Panc1 (cell line): ENCODE results near the gene PDE9A. TPM values are rescaled to one million over a fixed set of nuclear protein-coding genes. Genes with fewer than 3 reads are reported as not detected.

Source experiments
- ATAC-seq: fragments of 200-7000 bp; cut with Tn5 transposase; 2 replicates; pipeline ENCODE4 v1.9.1; 2020; ENCODE audit warnings: mild to moderate bottlenecking, moderate library complexity
- BruUV-seq: library from RNA; stranded (reverse); fragments of 400-500 nt; replicated peaks from 2 replicates; lab custom pipeline; 2021; lab: Mats Ljungman, UMichigan
- CTCF ChIA-PET: fragments of 300-600 bp; sonication (Branson Sonifier 250); formaldehyde crosslinking; loops from one replicate; lab custom pipeline; 2022; ENCODE audit warnings: antibody characterized with exemption; lab: Charles Lee
- POLR2A ChIA-PET: fragments of 300-600 bp; sonication (Branson Sonifier 250); formaldehyde crosslinking; loops from one replicate; lab custom pipeline; 2022; ENCODE audit warnings: antibody characterized with exemption; lab: Charles Lee
- DNase-seq: peaks from one replicate; pipeline ENCODE4 v3.0.0-alpha.2; 2010; ENCODE audit warnings: low read depth, low spot score
- H3K27ac ChIP-seq: 2 replicates; pipeline ENCODE4 v1.5.1; 2011; ENCODE audit warnings: mild to moderate bottlenecking, low read length, inconsistent platforms
- H3K27me3 ChIP-seq: fragments of 200-500 bp; sonication (Bioruptor generic); 2 replicates; pipeline ENCODE4 v1.6.0; 2014; ENCODE audit warnings: low read length, inconsistent platforms; ENCODE audit not compliant: control insufficient read depth, insufficient read depth
- H3K36me3 ChIP-seq: fragments of 200-500 bp; sonication (Bioruptor generic); 2 replicates; pipeline ENCODE4 v1.5.1; 2014; ENCODE audit warnings: inconsistent platforms, mild to moderate bottlenecking, low read length, moderate library complexity; ENCODE audit not compliant: control insufficient read depth, insufficient read depth
- H3K4me1 ChIP-seq: 2 replicates; pipeline ENCODE4 v1.5.1; 2011; ENCODE audit warnings: inconsistent platforms, mild to moderate bottlenecking, low read length, moderate library complexity; ENCODE audit not compliant: control insufficient read depth, insufficient read depth
- H3K4me3 ChIP-seq, 2 experiments: 2 replicates each; pipeline ENCODE4 v1.5.1; 2011 to 2012; ENCODE audit warnings: low read depth in 2 of 2, low read length in 2 of 2, mild to moderate bottlenecking in 2 of 2, inconsistent platforms in 1 of 2, moderate library complexity in 1 of 2
- H3K9me3 ChIP-seq: fragments of 200-500 bp; sonication (Bioruptor generic); 2 replicates; pipeline ENCODE4 v1.5.1; 2014; ENCODE audit warnings: low read depth, mild to moderate bottlenecking, inconsistent platforms, low read length, moderate library complexity; ENCODE audit not compliant: control insufficient read depth, insufficient read depth
- POLR2AphosphoS5 ChIP-seq: IDR thresholded peaks from 2 replicates; pipeline ENCODE4 v1.6.1; 2012; ENCODE audit warnings: mild to moderate bottlenecking, low read depth, low read length, moderate library complexity
- SIN3A ChIP-seq: IDR thresholded peaks from 2 replicates; pipeline ENCODE4 v1.6.1; 2012; ENCODE audit warnings: low read depth, mild to moderate bottlenecking, low read length, moderate library complexity, borderline replicate concordance; ENCODE audit not compliant: insufficient read depth
- TCF7L2 ChIP-seq: IDR thresholded peaks from 2 replicates; pipeline ENCODE4 v1.6.1; 2011; ENCODE audit warnings: mild to moderate bottlenecking, low read depth, low read length, inconsistent platforms
- in situ Hi-C: cut with HindIII; loops from 2 replicates; pipeline ENCODE4 v1.10.0; 2016; ENCODE audit warnings: low sequenced_read_pairs, low pct_unique_long_range_greater_than_20kb
- intact Hi-C: fragments of 100-400 bp; cut with micrococcal nuclease; formaldehyde crosslinking; loops from one replicate; pipeline ENCODE4 v1.10.0; 2022; ENCODE audit not compliant: unreplicated experiment
- total RNA-seq: library from RNA; stranded (reverse); gene quantifications from one replicate; pipeline ENCODE4 v1.2.1, GENCODE V29; 2021; ENCODE audit not compliant: unreplicated experiment
- TF ChIP-seq, protein P1 (sequence below): fragments of 450-650 bp; IDR thresholded peaks from 2 replicates; pipeline ENCODE4 v1.5.1; 2017; ENCODE audit warnings: mild to moderate bottlenecking
- TF ChIP-seq, protein P2 (sequence below), 2 experiments: IDR thresholded peaks; 2 replicates each; pipeline ENCODE4 v1.6.1; 2011 to 2012; ENCODE audit warnings: low read depth in 2 of 2, control low read depth in 1 of 2, low read length in 1 of 2, mild to moderate bottlenecking in 1 of 2, moderate library complexity in 1 of 2; ENCODE audit not compliant: insufficient read depth in 1 of 2

The PDE9A gene
- total RNA-seq, 1 experiment from 2014 or later = 0.72 TPM

DNA sequence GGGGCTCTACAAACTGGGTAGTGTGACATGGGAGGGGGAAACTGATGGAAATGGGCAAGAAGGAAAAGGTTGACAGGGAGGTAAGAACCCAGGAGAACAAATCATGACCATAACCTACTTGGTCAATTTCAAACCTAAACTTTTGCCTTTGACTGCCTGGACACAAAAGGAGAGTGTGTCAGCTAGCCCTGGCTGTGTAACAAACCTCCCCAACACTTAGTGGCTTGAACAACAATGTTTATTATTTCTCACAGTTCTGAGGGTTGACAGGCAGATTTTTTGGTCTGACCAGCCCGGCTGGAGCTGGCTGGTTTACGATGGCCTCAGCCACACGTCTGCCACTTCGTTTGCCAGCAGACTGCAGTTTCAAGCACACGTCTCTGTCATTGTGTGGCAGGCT, 133.5 kb downstream of the PDE9A start:
- no peaks in the 10 kb centered on the region for H3K4me1 ChIP-seq
- CTCF ChIA-PET = no interaction called here
- in situ Hi-C loops = no loop called here

DNA sequence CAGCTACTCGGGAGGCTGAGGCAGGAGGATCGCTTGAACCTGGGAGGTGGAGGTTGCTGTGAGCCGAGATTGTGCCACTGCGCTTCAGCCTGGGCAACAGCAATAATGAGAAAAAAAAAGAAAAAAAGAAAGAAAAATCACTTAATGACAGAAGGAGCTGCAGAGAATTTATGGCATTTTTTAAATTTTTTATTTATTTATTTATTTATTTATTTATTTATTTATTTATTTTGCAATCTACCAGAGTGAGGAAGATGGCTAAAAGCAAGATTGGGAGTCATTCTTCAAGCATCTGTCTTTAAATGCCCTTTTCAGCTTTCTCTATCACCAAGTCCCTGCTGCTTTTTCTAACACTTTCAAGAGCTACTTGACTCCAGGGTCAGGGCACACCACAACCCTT, 134.2 kb downstream of the PDE9A start:
- intact Hi-C loops = no loop called here
- CTCF ChIA-PET = no interaction called here

More for the DNA sequence above, 133.5 kb downstream of the PDE9A start:
- POLR2A ChIA-PET = no interaction called here
- DNase-seq = no peak
- Histone ChIP-seq H3K27ac (no peak overlapping the region), H3K27me3 (peaks cover 2% of the 10 kb centered on the region; the same call in 1 of the 2 replicates), H3K36me3 (no peaks in the 10 kb centered on the region), H3K4me3 (no peak overlapping the region), H3K9me3 (no peaks in the 10 kb centered on the region)
- intact Hi-C loops = no loop called here
- ATAC-seq = no peak
- BruUV-seq = no TSS peak
- TF ChIP-seq, protein P1, sequence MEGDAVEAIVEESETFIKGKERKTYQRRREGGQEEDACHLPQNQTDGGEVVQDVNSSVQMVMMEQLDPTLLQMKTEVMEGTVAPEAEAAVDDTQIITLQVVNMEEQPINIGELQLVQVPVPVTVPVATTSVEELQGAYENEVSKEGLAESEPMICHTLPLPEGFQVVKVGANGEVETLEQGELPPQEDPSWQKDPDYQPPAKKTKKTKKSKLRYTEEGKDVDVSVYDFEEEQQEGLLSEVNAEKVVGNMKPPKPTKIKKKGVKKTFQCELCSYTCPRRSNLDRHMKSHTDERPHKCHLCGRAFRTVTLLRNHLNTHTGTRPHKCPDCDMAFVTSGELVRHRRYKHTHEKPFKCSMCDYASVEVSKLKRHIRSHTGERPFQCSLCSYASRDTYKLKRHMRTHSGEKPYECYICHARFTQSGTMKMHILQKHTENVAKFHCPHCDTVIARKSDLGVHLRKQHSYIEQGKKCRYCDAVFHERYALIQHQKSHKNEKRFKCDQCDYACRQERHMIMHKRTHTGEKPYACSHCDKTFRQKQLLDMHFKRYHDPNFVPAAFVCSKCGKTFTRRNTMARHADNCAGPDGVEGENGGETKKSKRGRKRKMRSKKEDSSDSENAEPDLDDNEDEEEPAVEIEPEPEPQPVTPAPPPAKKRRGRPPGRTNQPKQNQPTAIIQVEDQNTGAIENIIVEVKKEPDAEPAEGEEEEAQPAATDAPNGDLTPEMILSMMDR = no peak
- no peak for TF ChIP-seq TCF7L2
- TF ChIP-seq, protein P2, sequence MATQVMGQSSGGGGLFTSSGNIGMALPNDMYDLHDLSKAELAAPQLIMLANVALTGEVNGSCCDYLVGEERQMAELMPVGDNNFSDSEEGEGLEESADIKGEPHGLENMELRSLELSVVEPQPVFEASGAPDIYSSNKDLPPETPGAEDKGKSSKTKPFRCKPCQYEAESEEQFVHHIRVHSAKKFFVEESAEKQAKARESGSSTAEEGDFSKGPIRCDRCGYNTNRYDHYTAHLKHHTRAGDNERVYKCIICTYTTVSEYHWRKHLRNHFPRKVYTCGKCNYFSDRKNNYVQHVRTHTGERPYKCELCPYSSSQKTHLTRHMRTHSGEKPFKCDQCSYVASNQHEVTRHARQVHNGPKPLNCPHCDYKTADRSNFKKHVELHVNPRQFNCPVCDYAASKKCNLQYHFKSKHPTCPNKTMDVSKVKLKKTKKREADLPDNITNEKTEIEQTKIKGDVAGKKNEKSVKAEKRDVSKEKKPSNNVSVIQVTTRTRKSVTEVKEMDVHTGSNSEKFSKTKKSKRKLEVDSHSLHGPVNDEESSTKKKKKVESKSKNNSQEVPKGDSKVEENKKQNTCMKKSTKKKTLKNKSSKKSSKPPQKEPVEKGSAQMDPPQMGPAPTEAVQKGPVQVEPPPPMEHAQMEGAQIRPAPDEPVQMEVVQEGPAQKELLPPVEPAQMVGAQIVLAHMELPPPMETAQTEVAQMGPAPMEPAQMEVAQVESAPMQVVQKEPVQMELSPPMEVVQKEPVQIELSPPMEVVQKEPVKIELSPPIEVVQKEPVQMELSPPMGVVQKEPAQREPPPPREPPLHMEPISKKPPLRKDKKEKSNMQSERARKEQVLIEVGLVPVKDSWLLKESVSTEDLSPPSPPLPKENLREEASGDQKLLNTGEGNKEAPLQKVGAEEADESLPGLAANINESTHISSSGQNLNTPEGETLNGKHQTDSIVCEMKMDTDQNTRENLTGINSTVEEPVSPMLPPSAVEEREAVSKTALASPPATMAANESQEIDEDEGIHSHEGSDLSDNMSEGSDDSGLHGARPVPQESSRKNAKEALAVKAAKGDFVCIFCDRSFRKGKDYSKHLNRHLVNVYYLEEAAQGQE (IDR thresholded peaks at IDR 0.05; ENCODE audit: insufficient read depth in 1 of 2, low read depth in 2 of 2, low read length in 1 of 2) = no peak
- no peak for TF ChIP-seq POLR2AphosphoS5
- no peak for TF ChIP-seq SIN3A

More for the DNA sequence above, 134.2 kb downstream of the PDE9A start:
- 0 out of 2 replicates have a peak, but pooled peaks cover under 1% of the 10 kb centered on the region for H3K27me3 ChIP-seq
- ATAC-seq = no peak
- in situ Hi-C loops = no loop called here
- no peaks in the 10 kb centered on the region for H3K9me3 ChIP-seq
- no peak overlapping the region for H3K27ac ChIP-seq
- TF ChIP-seq SIN3A = no peak
- no peak for TF ChIP-seq POLR2AphosphoS5
- TF ChIP-seq, protein P1 = no peak
- TF ChIP-seq, protein P2 (IDR thresholded peaks at IDR 0.05; ENCODE audit: insufficient read depth in 1 of 2, low read depth in 2 of 2, low read length in 1 of 2) = no peak
- no peak for TF ChIP-seq TCF7L2
- DNase-seq = no peak
- POLR2A ChIA-PET = no interaction called here
- no peak overlapping the region for H3K4me3 ChIP-seq
- no TSS peak for BruUV-seq
- H3K4me1 ChIP-seq = no peaks in the 10 kb centered on the region
- no peaks in the 10 kb centered on the region for H3K36me3 ChIP-seq
